ENCODE data around the gene MTMR2.

MTMR2 gene

DNA sequence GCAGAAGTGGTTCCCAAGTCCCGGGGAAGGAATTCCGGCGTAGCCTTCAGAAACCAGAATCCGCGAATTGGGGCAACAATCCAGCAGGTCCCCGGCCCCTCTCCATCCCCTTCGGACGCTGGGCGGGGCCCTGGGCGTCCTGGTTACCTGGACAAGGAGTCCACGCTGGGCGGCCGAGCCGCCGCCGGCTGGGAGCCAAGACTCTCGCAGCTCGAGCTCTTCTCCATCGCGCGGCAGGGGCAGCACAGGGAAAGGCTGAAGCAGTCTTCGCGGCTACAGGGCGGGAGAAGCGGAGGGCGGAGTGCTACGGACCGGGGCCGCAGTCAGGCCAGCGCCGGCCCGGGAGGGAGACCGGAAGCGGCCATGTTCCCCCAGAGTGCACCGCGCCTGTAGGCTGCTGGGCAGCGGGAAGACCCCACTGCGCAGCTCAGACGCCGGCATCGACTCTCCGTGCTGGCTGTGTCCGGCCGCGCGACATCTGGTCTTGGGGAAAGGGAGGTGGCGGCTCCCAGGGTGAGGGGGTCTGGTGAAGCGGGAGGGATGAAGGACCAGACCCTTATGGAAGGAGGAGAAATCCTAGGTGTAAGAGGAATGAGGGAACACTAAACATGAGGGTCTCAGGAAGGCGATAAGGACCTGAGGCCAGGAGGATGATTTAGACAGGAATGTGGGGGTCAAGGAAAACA lies at the start of gene MTMR2:
Gene MTMR2, minus strand, starts transcription at position 380 of the 686 bp plus-strand sequence. Its CDS starts 153 bp downstream, at position 227.
- H3K4me3 ChIP-seq (replicated peaks in 1 of 2; ENCODE audit: low read depth in 2 of 2, low read length in 2 of 2), result peak within 1 kb of the TSS; percentile 85 to 91
- peak; percentile 73 to 82 for DNase-seq (ENCODE audit: low read depth in 2 of 2)
- TF ChIP-seq, protein P1, sequence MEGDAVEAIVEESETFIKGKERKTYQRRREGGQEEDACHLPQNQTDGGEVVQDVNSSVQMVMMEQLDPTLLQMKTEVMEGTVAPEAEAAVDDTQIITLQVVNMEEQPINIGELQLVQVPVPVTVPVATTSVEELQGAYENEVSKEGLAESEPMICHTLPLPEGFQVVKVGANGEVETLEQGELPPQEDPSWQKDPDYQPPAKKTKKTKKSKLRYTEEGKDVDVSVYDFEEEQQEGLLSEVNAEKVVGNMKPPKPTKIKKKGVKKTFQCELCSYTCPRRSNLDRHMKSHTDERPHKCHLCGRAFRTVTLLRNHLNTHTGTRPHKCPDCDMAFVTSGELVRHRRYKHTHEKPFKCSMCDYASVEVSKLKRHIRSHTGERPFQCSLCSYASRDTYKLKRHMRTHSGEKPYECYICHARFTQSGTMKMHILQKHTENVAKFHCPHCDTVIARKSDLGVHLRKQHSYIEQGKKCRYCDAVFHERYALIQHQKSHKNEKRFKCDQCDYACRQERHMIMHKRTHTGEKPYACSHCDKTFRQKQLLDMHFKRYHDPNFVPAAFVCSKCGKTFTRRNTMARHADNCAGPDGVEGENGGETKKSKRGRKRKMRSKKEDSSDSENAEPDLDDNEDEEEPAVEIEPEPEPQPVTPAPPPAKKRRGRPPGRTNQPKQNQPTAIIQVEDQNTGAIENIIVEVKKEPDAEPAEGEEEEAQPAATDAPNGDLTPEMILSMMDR (IDR thresholded peaks at IDR 0.05; ENCODE audit: low read depth, low read length), result no peak

DNA sequence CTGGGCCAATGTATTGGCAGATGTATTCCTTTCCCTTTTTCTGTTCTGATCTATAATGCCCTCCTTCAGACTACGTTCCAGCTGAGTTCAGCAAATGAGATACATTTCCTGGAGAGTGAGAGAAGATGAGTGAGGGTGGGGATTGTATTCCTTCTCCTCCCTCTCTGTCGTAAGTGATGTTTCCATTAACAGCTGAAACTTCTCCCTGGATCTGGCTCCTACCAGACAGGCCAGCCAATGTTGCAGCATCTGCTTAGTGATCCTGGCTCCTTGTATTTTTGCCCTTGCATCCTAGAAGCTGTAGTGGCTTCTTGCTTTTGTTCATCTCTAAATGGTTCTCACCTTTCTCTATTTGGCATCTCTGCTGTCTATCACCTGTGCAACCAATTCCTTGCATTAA lies 48.2 kb upstream of the MTMR2 start:
- peak in 1 of 2 donors; percentile 32 for DNase-seq (ENCODE audit: low read depth in 2 of 2)
- no peak overlapping the region for H3K4me3 ChIP-seq (replicated peaks in 1 of 2; ENCODE audit: low read depth in 2 of 2, low read length in 2 of 2)
- TF ChIP-seq, protein P1 (IDR thresholded peaks at IDR 0.05; ENCODE audit: low read depth, low read length), result no peak

DNA sequence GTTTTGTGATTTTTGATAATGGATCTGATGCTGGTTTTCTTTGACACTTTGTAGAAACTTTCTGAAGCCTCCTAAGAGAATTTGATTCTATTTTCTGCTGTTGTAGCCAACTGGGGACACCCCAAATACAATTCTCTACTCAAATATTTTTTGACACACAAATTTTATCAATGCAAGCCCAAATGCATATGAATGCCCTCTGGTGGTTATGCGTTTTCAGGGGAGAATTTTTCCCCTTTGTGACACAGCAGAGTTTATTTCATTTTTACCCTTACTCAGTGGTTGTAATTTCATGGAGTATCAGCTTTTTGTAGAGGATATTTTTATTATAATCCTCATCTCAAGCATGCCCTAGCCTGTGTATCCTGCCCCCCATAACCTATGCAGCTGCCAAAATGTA lies 44.7 kb upstream of the MTMR2 start:
- TF ChIP-seq, protein P1 (IDR thresholded peaks at IDR 0.05; ENCODE audit: low read depth, low read length), result peak; percentile 50
- no peak overlapping the region for H3K4me3 ChIP-seq (replicated peaks in 1 of 2; ENCODE audit: low read depth in 2 of 2, low read length in 2 of 2)
- peak in 1 of 2 donors; percentile 43 for DNase-seq (ENCODE audit: low read depth in 2 of 2)

DNA sequence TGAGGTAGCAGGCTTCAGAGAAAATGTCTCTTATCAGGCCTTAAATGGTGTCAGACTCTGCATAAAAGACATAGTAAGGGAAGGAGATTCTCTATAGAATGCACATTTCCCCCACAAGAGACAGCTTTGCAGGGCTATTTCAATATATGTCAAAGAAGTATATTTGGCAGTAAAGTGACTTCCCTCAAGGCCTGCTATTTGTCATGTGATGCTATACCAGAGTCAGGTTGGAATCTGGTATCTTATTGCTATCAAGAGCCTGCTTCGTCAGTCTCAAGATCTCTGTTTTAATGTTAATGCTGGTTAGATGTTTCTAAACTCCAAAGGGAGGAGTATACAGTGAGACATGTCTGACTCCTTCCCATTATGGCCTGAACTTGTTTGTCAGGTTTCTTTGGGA lies 40.4 kb upstream of the MTMR2 start:
- TF ChIP-seq, protein P1 (IDR thresholded peaks at IDR 0.05; ENCODE audit: low read depth, low read length), result no peak
- DNase-seq (ENCODE audit: low read depth in 2 of 2), result no peak
- H3K4me3 ChIP-seq (replicated peaks in 1 of 2; ENCODE audit: low read depth in 2 of 2, low read length in 2 of 2), result no peak overlapping the region

DNA sequence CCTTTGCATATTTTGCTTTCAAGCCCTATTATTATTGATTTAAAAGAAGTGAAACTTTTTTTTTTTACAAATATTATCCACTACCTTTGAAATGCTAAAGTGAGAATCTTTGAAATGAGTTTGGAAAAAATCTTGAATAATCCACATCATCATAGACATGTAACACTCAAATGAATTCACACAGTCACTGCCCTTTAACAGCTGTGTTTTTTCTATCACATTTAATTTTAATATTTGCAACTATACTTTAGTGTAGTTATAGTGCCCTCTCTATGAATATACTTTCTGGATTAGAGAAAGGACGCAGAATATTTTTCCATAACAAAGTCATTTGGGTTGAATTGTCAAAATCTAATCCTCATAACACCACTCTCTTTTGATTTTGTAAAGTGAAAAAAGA lies 37.9 kb upstream of the MTMR2 start:
- TF ChIP-seq, protein P1 (IDR thresholded peaks at IDR 0.05; ENCODE audit: low read depth, low read length), result no peak
- H3K4me3 ChIP-seq (replicated peaks in 1 of 2; ENCODE audit: low read depth in 2 of 2, low read length in 2 of 2), result no peak overlapping the region
- DNase-seq (ENCODE audit: low read depth in 2 of 2), result no peak

DNA sequence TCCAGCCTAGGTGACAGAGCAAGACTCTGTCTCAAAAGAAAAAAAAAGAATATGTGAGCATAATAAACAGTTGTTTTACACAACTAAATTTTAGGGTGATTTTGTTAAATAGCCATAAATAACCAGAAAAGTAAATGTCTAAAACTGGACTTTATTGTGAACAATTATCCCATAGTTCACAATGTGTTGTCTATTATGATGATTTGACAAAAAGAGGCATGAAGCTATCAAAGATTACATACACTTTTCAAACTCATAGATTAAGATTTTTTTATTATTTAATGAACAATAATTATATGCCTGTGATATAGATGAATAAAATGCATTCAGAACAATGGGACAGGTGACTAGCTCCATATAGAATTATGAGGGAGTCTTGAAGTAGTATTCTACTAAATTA lies 27.0 kb upstream of the MTMR2 start:
- TF ChIP-seq, protein P1 (IDR thresholded peaks at IDR 0.05; ENCODE audit: low read depth, low read length), result no peak
- no peak overlapping the region for H3K4me3 ChIP-seq (replicated peaks in 1 of 2; ENCODE audit: low read depth in 2 of 2, low read length in 2 of 2)
- DNase-seq (ENCODE audit: low read depth in 2 of 2), result no peak

DNA sequence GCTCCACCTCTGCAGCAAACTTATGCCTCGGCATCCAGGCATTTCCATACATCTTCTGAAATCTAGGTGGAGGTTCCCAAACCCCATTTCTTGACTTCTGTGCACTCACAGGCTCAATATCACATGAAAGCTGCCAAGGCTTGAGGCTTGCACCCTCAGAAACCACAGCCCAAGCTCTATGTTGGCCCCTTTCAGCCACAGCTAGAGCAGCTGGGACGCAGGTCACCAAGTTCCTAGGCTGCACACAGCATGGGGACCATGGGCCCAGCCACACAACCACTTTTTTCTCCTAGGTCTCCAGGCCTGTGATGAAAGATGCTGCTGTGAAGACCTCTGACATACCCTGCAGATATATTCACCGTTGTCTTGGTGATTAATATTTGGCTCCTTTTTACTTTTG lies 24.7 kb upstream of the MTMR2 start:
- TF ChIP-seq, protein P1 (IDR thresholded peaks at IDR 0.05; ENCODE audit: low read depth, low read length), result no peak
- no peak overlapping the region for H3K4me3 ChIP-seq (replicated peaks in 1 of 2; ENCODE audit: low read depth in 2 of 2, low read length in 2 of 2)
- no peak for DNase-seq (ENCODE audit: low read depth in 2 of 2)
